NCI-H2171 (cell line): ENCODE results near the gene GREM2.

Source experiments
- DNase-seq: peaks from one replicate; lab custom pipeline; 2025; lab: John Stamatoyannopoulos, UW

The GREM2 gene

GRCh38 chr1:240498335-240498734 lies 113.6 kb downstream of the GREM2 start:
- DNase-seq: no peak

- no peak for DNase-seq
These were observed 114.0 kb downstream of the GREM2 start for GRCh38 chr1:240497908-240498307.

- DNase-seq: no peak
These were observed 115.0 kb downstream of the GREM2 start for GRCh38 chr1:240496941-240497340.

DNA sequence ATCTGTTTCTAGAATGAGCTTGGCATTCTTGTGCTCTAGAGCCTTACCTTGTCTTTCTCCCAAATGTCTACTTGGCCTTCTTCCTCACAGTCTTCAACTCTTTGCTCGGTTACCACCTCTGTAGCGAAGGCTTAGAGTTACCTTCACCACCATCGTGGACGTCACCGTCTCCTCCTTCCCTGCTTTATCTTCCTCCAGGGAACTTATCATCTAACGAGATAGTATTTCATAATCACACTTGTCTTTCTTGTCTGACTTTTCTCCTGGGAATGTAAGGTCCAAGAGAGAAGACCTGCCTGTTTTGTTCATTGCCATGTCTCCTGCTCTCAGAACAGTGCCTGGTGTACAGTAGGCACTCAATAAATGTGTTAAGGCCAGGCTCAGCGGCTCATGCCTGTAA lies 115.6 kb downstream of the GREM2 start:
- no peak for DNase-seq

DNA sequence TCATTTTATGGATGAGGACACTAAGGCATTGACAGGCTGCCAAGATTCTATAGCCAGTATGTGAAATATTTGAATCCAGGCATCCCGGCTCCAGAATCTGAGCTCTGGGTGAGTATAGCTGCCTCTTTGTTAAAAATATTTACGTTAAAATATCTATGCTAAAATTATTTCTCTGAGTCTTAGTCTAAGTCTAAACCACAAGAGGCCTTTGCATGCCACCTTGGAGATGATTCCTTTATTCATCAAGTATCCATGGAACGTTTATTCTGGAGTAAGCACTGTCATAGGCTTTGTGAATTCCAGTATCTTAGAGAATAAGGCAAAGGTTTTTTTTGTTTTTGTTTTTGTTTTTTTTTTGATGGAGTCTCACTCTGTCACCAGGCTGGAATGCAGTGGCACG lies 116.4 kb downstream of the GREM2 start:
- DNase-seq: no peak

GRCh38 chr1:240492832-240493440 lies 119.0 kb downstream of the GREM2 start:
- DNase-seq: no peak

DNA sequence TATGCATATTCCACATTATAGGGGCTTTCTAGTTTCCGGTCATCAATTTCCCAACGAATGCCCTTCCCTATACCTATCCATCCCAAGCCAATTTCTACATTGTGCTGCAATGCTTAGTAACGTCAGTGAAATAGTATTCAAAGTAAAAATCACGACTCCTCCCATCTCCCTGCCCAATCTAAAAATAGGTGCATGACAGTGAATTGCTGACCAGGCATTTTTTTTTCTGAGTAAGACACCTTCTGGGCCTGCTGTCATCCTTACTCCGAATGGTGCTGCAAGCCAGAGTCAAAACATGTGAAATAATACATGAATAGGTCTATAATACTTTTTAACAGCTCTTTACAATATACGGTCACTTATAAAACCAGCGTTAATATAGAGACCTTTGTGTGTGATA lies 120.2 kb downstream of the GREM2 start:
- no peak for DNase-seq

GRCh38 chr1:240491156-240491555 lies 120.8 kb downstream of the GREM2 start:
- no peak for DNase-seq

DNA sequence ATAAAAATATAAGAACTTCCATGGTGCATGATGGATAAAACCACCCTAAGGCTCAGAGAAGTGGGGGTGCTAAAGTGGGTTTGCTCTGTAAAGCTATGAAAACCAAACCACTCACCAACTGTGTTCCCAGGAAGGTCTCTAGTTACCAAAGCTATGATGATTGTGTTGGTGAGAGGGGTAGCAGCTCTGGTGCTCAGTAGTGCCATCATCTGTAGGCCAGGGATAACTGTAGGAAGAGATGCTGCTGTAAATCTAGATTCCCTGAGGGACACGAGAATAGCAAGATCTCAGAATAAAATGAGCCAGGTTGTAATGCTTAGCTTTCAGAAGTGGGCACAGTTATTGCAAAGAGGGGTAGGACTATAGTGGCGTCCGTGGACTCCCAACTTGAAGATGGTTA lies 124.5 kb downstream of the GREM2 start:
- DNase-seq: no peak

DNA sequence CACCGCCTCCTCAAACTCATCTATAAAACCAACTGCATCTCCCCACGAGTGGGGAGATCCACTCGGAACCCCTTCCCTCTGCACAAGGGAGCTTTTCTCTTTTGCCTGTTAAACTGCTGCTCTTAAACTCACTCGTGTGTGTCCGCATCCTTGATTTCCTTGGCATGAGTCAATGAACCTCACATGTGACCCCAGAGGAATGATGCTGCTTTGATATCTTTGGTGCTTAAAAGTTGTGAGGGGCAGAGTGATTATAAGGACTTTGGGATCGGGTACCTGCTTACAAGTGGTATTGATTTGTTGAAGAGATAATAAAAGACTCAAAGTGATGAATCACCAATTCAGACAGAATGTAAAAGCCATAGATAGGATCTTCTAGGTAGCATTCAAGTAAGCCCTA lies 125.3 kb downstream of the GREM2 start:
- DNase-seq: no peak

DNA sequence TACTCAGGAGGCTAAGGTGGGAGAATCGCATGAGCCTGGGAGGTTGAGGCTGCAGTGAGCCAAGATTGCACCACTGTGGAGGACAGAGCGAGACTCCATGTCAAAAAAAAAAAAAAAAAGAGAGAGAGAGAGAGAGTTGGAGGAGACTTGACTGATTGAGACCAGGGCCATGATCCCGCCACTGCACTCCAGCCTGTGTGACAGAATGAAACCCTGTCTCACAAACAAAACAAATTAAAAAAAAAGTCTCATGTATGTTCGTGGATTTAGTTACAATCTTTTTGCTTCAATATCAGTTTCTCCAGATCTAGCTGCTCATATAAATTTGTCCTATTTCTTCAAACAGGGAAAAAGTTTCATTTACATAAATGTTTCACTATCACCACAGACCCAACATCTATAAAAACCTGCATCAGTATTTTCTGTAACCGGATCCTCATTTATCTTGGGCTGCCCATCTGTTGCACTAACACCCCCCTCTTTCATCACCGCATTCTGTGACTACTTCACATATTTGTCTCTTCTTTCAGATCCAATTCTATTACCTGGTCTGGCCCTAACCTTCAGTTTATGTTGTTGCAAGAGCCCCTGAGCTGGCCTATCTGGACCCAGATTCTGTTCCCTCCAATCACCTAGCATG lies 127.0 kb downstream of the GREM2 start:
- DNase-seq: no peak

DNA sequence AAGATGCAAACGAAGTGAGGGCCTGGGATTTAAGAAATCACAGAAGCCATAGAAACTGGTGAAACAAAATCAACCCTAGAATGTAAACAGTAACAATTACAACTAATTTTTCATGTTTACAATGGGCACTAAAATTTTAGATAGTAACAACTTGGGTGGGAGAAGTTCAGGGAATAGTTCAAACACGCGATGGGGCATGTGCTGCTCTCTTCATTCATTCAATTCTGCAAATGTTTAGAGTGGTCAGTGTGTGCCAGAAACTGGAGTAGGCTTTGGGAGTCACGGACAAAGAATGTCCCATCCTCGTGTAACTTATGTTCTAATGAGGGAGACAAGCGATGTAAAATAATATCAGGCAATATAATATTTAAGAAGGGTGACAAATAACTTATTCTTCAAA lies 133.4 kb downstream of the GREM2 start:
- no peak for DNase-seq

GRCh38 chr1:240475832-240476231 lies 136.1 kb downstream of the GREM2 start:
- no peak for DNase-seq

- no peak for DNase-seq
These were observed 137.8 kb downstream of the GREM2 start for GRCh38 chr1:240474133-240474614.

DNA sequence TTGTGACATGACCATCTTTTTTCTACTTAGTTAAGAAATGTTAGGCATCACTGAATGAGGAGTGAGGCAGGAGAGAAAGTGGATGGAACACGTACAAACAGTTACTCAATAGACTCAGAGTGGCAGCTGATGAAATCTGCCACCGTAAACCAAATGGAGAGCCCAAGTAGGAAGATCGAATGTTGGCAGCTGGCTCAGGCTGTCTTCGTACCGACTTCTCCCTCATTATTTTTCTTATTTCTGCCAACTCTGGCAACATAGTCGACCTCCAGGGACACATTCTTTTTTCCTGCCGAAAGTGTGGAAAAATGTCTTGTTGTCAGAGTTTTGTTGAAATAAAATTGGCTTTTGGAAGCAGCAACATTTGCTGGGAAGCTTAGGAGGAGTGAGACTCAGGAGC lies 143.3 kb downstream of the GREM2 start:
- DNase-seq: no peak

DNA sequence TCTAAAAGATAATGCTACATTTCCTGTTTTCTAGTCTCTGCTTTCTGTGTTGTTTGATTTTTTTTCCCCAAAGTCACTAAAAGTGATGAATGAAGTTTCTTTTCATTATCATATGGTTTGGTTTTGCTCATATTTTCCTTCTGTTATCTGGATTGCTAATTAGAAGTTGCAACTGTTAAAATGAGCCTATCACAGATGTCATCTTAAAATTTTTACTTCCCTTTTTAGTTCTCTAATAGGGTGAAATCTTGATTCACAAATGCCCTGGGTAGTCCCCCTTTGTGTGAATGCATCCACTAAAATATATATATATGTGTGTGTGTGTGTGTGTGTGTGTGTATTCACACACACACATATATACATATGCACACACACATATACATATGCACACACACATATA lies 144.1 kb downstream of the GREM2 start:
- DNase-seq: no peak

GRCh38 chr1:240466509-240466908 lies 145.4 kb downstream of the GREM2 start:
- no peak for DNase-seq

DNA sequence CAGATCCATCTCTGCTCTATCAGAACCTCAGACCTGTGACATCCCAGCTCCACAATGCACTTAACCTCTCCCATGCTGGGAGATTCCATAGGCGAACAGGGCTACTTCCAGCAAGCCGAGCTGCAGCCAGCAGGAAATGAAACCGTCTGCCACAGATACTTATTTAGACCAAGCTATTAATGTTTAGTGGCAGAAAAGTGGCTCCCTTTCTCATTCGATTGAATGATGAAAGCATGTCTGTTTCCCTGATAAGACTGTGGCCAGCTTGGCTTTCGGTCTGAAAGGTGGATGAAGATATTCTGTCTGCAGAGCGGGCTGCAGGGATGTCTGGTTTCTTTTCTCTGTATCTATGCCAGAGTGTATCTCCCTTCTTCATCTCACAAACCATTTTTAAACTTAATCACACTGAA lies 146.4 kb downstream of the GREM2 start:
- DNase-seq: no peak

DNA sequence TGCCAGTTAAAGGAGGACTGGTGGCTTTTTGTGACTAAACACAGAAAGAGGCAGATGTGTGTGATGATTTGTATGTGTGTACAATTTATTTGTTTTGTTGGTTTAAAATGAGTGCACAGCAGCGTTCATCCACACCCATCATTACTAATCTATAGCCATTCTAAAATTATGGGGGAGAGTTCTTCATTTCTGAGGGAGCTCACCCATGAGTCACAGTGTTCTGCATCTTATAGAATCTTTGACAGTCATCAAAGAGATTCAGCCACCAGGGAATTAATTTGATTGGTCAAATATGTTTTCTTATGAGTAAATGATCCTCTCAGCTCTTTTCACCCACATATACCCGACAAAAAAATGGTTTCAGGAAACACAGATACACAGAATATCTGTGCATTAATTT lies 147.9 kb downstream of the GREM2 start:
- no peak for DNase-seq

DNA sequence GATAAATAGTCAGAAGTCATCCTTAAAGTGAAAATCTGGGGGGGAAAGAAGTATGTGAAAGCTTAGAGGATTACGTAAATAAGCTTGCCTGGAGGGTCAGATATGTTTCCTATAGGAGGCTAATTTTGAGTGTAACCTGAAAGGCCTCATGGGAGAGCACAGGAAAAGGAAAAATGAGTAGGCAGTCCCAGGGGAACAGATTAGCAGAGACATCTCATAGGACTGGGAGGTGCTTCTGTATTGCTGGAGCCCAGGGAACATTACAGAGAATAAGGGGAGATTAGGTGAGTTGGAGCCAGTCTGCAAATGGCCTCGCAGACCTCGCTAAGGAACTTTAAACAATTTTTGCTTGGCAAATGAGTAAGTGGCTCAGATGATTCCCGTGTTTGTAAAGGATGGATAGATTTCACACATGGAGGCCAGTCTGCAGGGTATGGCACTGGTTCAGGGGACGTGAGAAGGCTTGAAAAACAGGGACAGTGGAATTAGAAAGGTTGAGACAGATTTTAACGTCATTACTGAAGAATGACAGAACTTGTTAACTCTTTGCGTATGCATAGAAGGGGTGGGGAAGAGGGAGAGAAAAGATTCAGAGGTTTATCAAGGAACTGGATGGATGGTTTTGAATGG lies 149.1 kb downstream of the GREM2 start:
- no peak for DNase-seq

DNA sequence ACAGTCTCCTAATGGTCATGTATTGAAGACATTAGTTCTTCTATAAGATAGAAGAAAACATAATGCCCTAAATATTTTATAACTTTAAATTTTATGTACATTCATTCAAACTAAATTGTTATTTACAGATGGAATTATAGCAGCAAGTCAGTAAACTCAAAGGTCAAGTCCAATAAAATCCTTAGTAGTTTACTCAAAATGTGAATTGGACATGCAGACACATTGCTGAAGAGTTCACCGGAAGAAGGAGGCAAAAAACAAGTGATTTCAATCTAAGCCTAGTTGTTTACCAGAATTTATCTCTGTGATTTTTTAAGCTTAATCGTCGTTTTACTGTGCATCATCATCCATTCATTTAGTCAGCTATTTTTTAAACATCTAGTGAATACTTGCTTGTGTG lies 149.7 kb downstream of the GREM2 start:
- DNase-seq: no peak

GRCh38 chr1:240457203-240457602 lies 154.8 kb downstream of the GREM2 start:
- no peak for DNase-seq

GRCh38 chr1:240455228-240455821 lies 156.6 kb downstream of the GREM2 start:
- DNase-seq: no peak
